ENCODE measurements around the gene CEP68.

DNA sequence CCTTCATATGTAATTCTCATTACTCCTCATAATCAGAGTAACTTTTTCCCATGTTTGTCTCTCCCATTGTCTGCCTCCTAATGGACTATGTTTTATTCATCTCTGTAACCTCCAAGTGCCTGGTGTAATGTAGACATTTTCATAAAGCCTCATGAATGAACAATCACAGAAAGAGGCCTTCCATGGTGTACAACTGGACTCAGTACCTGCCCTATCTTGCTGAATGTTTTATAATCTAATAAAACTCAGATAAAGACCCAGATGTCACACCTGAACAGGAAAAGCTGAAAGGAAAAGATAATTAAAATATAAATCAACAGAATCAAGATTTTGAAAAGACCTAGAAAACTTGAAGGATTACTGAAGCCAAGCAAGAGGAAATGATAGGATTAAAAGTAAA lies 37.0 kb downstream of the CEP68 start:
- TF ChIP-seq POLR2AphosphoS5 (IDR thresholded peaks at IDR 0.05) (no peak), POLR2A (IDR thresholded peaks at IDR 0.05) (no peak), EP300 (IDR thresholded peaks at IDR 0.05; ENCODE audit: low read depth) (no peak)
- TF ChIP-seq, protein P1, sequence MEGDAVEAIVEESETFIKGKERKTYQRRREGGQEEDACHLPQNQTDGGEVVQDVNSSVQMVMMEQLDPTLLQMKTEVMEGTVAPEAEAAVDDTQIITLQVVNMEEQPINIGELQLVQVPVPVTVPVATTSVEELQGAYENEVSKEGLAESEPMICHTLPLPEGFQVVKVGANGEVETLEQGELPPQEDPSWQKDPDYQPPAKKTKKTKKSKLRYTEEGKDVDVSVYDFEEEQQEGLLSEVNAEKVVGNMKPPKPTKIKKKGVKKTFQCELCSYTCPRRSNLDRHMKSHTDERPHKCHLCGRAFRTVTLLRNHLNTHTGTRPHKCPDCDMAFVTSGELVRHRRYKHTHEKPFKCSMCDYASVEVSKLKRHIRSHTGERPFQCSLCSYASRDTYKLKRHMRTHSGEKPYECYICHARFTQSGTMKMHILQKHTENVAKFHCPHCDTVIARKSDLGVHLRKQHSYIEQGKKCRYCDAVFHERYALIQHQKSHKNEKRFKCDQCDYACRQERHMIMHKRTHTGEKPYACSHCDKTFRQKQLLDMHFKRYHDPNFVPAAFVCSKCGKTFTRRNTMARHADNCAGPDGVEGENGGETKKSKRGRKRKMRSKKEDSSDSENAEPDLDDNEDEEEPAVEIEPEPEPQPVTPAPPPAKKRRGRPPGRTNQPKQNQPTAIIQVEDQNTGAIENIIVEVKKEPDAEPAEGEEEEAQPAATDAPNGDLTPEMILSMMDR (IDR thresholded peaks at IDR 0.05) = no peak

Measured in transverse colon (tissue), 4 donors.